Measurements from ENCODE around the gene ISM1. TPM values are rescaled to one million over a fixed set of nuclear protein-coding genes. Genes with fewer than 3 reads are reported as not detected.

The ISM1 gene
- total and polyA plus RNA-seq, 2 of the 13 experiments (the other 11 are each of a cell fraction or from before 2014, with no cell fraction given) = 0.40 to 1.4 TPM

DNA sequence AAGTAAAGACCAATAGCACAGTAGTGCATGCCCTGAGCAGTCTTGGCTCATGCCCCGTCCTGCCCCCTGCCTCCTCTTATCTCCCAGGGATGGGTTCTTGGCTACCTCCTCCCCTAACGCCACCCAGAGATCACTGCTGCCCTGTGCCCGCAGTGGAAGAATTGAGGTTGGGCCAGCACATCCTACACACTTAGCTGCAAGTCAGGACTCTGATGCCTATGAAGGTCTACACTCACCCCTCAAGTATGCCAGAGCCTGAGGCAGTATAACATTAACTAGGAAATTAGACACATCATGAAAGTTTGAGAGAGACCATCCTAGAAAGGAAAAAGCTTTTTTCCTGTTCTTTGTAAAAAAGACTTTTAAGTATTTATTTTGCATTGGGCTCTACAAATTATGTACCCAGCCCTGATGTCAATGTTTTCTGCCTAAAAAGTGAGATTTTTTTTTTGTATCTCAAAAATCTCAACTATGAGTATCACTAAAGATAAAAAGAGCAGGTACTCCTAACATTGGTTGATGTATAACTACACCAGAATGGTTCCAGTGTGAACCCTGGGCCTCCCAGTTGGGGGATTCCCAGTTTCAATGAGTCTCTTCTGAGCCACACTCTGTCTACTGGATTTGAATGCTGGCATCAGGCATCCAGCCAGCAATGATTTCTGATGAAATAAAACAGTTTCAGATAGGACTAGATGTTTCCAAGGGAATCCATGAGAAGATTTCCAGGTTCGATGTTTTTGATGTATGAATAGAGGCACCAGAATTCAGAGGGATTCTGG is 115.4 kb downstream of the ISM1 start (continued):
- TF ChIP-seq, protein P1, sequence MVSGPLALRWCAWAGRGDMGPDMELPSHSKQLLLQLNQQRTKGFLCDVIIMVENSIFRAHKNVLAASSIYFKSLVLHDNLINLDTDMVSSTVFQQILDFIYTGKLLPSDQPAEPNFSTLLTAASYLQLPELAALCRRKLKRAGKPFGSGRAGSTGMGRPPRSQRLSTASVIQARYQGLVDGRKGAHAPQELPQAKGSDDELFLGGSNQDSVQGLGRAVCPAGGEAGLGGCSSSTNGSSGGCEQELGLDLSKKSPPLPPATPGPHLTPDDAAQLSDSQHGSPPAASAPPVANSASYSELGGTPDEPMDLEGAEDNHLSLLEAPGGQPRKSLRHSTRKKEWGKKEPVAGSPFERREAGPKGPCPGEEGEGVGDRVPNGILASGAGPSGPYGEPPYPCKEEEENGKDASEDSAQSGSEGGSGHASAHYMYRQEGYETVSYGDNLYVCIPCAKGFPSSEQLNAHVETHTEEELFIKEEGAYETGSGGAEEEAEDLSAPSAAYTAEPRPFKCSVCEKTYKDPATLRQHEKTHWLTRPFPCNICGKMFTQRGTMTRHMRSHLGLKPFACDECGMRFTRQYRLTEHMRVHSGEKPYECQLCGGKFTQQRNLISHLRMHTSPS (CRISPR knock-in tag; IDR thresholded peaks at IDR 0.05; ENCODE audit: low read depth) = peak; percentile 68; the same call in 1 of the 2 replicates
- TF ChIP-seq PHF20 (CRISPR knock-in tag; IDR thresholded peaks at IDR 0.05) = no peak
- TF ChIP-seq, protein P2, sequence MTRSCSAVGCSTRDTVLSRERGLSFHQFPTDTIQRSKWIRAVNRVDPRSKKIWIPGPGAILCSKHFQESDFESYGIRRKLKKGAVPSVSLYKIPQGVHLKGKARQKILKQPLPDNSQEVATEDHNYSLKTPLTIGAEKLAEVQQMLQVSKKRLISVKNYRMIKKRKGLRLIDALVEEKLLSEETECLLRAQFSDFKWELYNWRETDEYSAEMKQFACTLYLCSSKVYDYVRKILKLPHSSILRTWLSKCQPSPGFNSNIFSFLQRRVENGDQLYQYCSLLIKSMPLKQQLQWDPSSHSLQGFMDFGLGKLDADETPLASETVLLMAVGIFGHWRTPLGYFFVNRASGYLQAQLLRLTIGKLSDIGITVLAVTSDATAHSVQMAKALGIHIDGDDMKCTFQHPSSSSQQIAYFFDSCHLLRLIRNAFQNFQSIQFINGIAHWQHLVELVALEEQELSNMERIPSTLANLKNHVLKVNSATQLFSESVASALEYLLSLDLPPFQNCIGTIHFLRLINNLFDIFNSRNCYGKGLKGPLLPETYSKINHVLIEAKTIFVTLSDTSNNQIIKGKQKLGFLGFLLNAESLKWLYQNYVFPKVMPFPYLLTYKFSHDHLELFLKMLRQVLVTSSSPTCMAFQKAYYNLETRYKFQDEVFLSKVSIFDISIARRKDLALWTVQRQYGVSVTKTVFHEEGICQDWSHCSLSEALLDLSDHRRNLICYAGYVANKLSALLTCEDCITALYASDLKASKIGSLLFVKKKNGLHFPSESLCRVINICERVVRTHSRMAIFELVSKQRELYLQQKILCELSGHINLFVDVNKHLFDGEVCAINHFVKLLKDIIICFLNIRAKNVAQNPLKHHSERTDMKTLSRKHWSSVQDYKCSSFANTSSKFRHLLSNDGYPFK (CRISPR knock-in tag; IDR thresholded peaks at IDR 0.05; ENCODE audit: borderline replicate concordance) = no peak
- TF ChIP-seq ZNF256 (CRISPR knock-in tag; conservative IDR thresholded peaks at IDR 0.05) = no peak
- no peak for TF ChIP-seq ZNF577 (CRISPR knock-in tag; IDR thresholded peaks at IDR 0.05; ENCODE audit: borderline replicate concordance, low read depth)
- TF ChIP-seq, protein P3, sequence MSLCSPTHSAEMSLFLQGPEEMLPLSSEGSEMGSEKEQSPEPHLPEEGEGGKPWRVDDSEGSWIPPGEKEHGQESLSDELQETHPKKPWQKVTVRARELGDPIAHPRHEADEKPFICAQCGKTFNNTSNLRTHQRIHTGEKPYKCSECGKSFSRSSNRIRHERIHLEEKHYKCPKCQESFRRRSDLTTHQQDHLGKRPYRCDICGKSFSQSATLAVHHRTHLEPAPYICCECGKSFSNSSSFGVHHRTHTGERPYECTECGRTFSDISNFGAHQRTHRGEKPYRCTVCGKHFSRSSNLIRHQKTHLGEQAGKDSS (CRISPR knock-in tag; IDR thresholded peaks at IDR 0.05; ENCODE audit: borderline replicate concordance, low read depth) = no peak
- TF ChIP-seq ZNF7 (CRISPR knock-in tag; IDR thresholded peaks at IDR 0.05) = no peak
- TF ChIP-seq HOXA3 (CRISPR knock-in tag; IDR thresholded peaks at IDR 0.05) = peak; percentile 21; the same call in 1 of the 2 replicates
- TF ChIP-seq, protein P4, sequence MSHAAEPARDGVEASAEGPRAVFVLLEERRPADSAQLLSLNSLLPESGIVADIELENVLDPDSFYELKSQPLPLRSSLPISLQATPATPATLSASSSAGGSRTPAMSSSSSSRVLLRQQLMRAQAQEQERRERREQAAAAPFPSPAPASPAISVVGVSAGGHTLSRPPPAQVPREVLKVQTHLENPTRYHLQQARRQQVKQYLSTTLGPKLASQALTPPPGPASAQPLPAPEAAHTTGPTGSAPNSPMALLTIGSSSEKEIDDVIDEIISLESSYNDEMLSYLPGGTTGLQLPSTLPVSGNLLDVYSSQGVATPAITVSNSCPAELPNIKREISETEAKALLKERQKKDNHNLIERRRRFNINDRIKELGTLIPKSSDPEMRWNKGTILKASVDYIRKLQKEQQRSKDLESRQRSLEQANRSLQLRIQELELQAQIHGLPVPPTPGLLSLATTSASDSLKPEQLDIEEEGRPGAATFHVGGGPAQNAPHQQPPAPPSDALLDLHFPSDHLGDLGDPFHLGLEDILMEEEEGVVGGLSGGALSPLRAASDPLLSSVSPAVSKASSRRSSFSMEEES (CRISPR knock-in tag; IDR thresholded peaks at IDR 0.05) = no peak
- TF ChIP-seq MYNN (CRISPR knock-in tag; IDR thresholded peaks at IDR 0.05; ENCODE audit: low read depth) = no peak
- TF ChIP-seq, protein P5, sequence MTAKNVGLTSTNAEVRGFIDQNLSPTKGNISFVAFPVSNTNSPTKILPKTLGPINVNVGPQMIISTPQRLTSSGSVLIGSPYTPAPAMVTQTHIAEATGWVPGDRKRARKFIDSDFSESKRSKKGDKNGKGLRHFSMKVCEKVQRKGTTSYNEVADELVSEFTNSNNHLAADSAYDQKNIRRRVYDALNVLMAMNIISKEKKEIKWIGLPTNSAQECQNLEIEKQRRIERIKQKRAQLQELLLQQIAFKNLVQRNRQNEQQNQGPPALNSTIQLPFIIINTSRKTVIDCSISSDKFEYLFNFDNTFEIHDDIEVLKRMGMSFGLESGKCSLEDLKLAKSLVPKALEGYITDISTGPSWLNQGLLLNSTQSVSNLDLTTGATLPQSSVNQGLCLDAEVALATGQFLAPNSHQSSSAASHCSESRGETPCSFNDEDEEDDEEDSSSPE (CRISPR knock-in tag; IDR thresholded peaks at IDR 0.05) = no peak
- TF ChIP-seq ZNF34 (CRISPR knock-in tag; IDR thresholded peaks at IDR 0.05; ENCODE audit: borderline replicate concordance) = no peak
- peak; percentile 53 for TF ChIP-seq POLR2G (IDR thresholded peaks at IDR 0.05; ENCODE audit: low read depth, low read length)
- no peak for TF ChIP-seq GZF1 (CRISPR knock-in tag; IDR thresholded peaks at IDR 0.05)
- no peak for TF ChIP-seq REXO4 (CRISPR knock-in tag; IDR thresholded peaks at IDR 0.05; ENCODE audit: borderline replicate concordance)
- TF ChIP-seq ELF3 (CRISPR knock-in tag; IDR thresholded peaks at IDR 0.05) = peak; percentile 51; the same call in 1 of the 2 replicates
- TF ChIP-seq ZNF792 (CRISPR knock-in tag; IDR thresholded peaks at IDR 0.05) = peak; percentile 47; the same call in 1 of the 2 replicates
- TF ChIP-seq CCDC6 (CRISPR knock-in tag; IDR thresholded peaks at IDR 0.05) = no peak
- TF ChIP-seq TGIF2 (CRISPR knock-in tag; IDR thresholded peaks at IDR 0.05) = no peak
- no peak for TF ChIP-seq RFXANK (CRISPR knock-in tag; IDR thresholded peaks at IDR 0.05)
- TF ChIP-seq, protein P6, sequence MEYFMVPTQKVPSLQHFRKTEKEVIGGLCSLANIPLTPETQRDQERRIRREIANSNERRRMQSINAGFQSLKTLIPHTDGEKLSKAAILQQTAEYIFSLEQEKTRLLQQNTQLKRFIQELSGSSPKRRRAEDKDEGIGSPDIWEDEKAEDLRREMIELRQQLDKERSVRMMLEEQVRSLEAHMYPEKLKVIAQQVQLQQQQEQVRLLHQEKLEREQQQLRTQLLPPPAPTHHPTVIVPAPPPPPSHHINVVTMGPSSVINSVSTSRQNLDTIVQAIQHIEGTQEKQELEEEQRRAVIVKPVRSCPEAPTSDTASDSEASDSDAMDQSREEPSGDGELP (IDR thresholded peaks at IDR 0.05; ENCODE audit: borderline replicate concordance, low read depth) = no peak

Data from HepG2 (cell line).